Neural crest cell (in vitro differentiated cells): ENCODE data around the gene COL8A1. TPM values are rescaled to one million over a fixed set of nuclear protein-coding genes. Genes with fewer than 3 reads are reported as not detected.

Source experiments
- DNase-seq: peaks from one replicate; pipeline ENCODE4 v3.0.0; 2021; ENCODE audit warnings: low read depth, mixed read lengths, low spot score
- H3K27ac Mint-ChIP-seq: one replicate; pipeline ENCODE4 v1.8.0; 2021; ENCODE audit warnings: mild to moderate bottlenecking, mixed read lengths; ENCODE audit not compliant: unreplicated experiment
- H3K27me3 Mint-ChIP-seq: 2 replicates; pipeline ENCODE4 v1.8.0; 2021; ENCODE audit warnings: low read depth, mild to moderate bottlenecking, mixed read lengths
- H3K36me3 Mint-ChIP-seq: 2 replicates; pipeline ENCODE4 v1.8.0; 2021; ENCODE audit warnings: low read depth, mild to moderate bottlenecking, mixed read lengths
- H3K4me1 Mint-ChIP-seq: 2 replicates; pipeline ENCODE4 v1.8.0; 2021; ENCODE audit warnings: mixed read lengths
- H3K4me3 Mint-ChIP-seq: one replicate; pipeline ENCODE4 v1.8.0; 2021; ENCODE audit warnings: mild to moderate bottlenecking, mixed read lengths
- H3K9me3 Mint-ChIP-seq: 2 replicates; pipeline ENCODE4 v1.8.0; 2021; ENCODE audit warnings: mixed read lengths
- total RNA-seq: library from RNA; stranded (reverse); gene quantifications from 2 replicates; pipeline ENCODE4 v1.2.1, GENCODE V29; 2021
- TF ChIP-seq, protein P1 (sequence below): fragments of 200-600 bp; sonication (generic); conservative IDR thresholded peaks from 2 replicates; pipeline ENCODE4 v1.5.0; 2021; ENCODE audit warnings: antibody characterized with exemption, mild to moderate bottlenecking

COL8A1 gene
- total RNA-seq, 1 donor from 2014 or later, result 0.28 TPM

DNA sequence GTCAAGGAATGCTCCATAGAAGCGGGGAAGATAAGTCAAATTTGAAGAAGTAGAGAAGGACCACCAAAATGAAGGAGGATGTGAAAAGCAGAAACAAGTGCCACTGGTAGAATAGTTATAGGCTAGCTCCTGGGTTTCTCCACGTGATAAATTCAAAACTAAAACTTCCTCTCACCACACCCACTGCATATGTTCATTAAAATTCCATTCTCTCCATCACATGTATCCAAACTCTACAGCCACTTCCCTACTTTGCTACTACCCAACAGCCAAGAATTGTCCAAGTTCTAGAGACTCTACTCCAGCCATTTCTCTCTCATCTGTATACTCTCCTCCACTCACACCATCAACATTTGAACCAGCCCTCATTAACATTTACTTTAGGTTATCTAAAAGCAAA lies 60.5 kb downstream of the COL8A1 start:
- DNase-seq, result no peak
- Mint-ChIP-seq H3K4me1 (no peaks in the 10 kb centered on the region), H3K27me3 (no peaks in the 10 kb centered on the region), H3K9me3 (no peaks in the 10 kb centered on the region), H3K4me3 (no peak overlapping the region), H3K36me3 (no peaks in the 10 kb centered on the region), H3K27ac (no peak overlapping the region)
- TF ChIP-seq, protein P1, sequence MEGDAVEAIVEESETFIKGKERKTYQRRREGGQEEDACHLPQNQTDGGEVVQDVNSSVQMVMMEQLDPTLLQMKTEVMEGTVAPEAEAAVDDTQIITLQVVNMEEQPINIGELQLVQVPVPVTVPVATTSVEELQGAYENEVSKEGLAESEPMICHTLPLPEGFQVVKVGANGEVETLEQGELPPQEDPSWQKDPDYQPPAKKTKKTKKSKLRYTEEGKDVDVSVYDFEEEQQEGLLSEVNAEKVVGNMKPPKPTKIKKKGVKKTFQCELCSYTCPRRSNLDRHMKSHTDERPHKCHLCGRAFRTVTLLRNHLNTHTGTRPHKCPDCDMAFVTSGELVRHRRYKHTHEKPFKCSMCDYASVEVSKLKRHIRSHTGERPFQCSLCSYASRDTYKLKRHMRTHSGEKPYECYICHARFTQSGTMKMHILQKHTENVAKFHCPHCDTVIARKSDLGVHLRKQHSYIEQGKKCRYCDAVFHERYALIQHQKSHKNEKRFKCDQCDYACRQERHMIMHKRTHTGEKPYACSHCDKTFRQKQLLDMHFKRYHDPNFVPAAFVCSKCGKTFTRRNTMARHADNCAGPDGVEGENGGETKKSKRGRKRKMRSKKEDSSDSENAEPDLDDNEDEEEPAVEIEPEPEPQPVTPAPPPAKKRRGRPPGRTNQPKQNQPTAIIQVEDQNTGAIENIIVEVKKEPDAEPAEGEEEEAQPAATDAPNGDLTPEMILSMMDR, result no peak

DNA sequence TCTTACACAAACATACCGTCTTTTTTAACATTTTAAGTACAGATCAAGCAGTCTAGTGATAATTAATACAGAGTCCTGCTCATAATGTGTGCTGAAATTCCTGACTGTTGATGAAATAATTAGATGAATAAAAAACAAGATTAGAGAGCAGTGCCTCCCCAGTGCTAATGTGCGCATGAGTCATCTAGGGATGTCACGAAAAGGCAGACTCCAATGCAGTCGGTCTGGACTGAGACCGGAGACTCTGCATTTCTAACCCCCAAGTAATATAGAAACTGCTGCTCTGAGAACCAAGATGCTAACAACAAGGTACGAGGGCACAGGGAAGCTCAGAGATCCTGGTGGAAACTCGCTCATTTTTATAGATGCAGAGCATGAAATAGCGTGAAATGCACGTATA lies 61.4 kb downstream of the COL8A1 start:
- no peaks in the 10 kb centered on the region for H3K9me3 Mint-ChIP-seq
- H3K27ac Mint-ChIP-seq, result no peak overlapping the region
- no peak for DNase-seq
- TF ChIP-seq, protein P1, result no peak
- no peak overlapping the region for H3K4me3 Mint-ChIP-seq
- no peaks in the 10 kb centered on the region for H3K4me1 Mint-ChIP-seq
- no peaks in the 10 kb centered on the region for H3K36me3 Mint-ChIP-seq
- H3K27me3 Mint-ChIP-seq, result no peaks in the 10 kb centered on the region

DNA sequence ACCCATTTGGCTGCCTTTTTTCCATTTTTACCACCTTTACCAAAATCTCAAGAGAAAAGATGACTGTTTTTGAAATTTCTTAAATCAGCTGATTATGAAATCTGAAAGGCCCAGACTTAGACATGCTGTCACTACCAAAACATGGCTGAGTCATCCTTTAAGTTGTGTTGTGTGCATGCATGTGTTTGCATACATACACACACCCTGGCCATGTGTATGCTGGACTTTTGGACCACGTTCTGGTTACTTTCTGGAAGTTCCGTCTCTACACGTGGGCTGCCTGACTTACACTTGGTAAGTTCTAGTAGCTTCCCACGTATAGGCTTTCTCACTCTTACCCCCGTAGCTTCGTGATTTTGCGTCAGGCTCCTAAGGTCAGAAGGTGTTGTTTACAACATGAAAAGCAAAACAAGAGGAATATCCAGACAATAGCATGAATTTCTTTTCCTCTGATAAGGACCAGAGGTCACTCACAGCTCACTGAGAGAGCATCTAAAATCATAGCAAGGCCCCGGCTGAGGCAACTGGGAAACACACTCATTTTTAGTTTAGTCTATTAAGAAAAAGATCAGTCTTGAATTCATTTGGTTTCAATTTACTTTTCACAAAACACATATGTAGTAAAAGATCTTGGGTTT lies 62.4 kb downstream of the COL8A1 start:
- Mint-ChIP-seq H3K4me1 (no peaks in the 10 kb centered on the region), H3K27me3 (no peaks in the 10 kb centered on the region), H3K36me3 (no peaks in the 10 kb centered on the region), H3K4me3 (no peak overlapping the region), H3K27ac (no peak overlapping the region), H3K9me3 (no peaks in the 10 kb centered on the region)
- DNase-seq, result no peak
- TF ChIP-seq, protein P1, result no peak

DNA sequence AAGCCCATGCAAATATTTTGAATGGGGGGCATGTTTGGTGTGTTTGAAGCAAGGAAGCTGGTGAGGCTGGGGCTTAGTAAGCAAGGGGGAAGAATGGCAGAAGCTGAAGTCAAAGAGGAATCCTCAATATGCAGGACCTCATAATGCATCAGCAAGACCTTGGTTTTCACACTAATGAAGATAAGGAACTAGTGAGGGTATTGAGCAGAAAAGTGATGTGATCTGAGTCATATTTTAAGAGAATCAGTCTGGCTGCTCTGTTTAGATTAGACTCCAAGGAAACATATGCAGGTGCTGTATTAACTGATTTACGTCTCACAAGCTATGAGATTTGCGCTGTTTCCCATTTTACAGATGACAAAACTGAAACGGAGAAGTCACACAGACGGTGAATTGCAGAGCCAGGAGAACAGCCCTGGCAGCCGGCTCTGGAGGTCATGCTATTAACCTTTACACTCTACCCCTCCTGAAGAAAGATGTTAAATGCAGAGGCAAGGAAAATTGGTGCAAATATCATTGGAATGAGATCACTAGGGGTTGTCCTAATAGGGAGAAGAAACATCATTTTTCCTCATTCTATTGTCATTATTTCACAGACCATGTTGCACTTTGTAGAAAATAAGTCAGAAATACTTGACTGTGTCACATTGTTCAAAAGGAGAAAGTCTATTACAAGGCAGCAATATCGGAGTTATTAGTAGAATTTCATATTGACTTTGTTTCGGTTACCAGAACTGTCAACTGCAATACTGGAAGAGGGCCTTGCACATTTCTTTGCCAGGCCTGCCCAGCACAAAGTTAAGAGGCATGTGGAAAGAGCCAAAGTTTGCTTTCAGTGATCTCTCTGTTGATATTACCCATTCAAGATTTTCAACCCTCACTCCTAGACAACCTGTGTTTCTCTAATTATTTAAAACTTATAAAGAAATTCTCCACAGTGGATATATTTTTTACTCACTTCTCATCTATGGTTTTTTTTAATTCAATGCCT lies 64.9 kb downstream of the COL8A1 start:
- H3K36me3 Mint-ChIP-seq, result no peaks in the 10 kb centered on the region
- H3K27ac Mint-ChIP-seq, result no peak overlapping the region
- H3K4me1 Mint-ChIP-seq, result no peaks in the 10 kb centered on the region
- no peaks in the 10 kb centered on the region for H3K9me3 Mint-ChIP-seq
- no peak for DNase-seq
- no peak overlapping the region for H3K4me3 Mint-ChIP-seq
- H3K27me3 Mint-ChIP-seq, result no peaks in the 10 kb centered on the region
- TF ChIP-seq, protein P1, result no peak

DNA sequence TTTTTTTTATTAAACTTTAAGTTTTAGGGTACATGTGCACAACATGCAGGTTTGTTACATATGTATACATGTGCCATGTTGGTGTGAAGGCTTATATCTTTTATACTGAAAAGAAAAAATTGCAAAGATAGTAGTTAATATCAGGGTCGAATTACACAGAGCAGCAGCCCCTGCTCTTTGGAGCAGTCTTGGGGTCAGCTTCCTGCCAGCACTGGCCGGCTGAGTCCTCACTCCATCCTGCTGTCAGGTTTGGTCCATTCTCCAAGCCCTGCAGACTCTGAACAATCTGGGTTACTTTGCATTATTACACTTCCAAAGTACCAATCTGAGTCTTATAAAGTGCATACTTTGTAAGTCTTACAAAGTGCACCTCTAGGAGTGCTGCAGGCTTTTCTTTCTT lies 66.0 kb downstream of the COL8A1 start:
- no peaks in the 10 kb centered on the region for H3K9me3 Mint-ChIP-seq
- H3K27me3 Mint-ChIP-seq, result no peaks in the 10 kb centered on the region
- no peak overlapping the region for H3K27ac Mint-ChIP-seq
- H3K36me3 Mint-ChIP-seq, result no peaks in the 10 kb centered on the region
- DNase-seq, result no peak
- TF ChIP-seq, protein P1, result no peak
- H3K4me3 Mint-ChIP-seq, result no peak overlapping the region
- no peaks in the 10 kb centered on the region for H3K4me1 Mint-ChIP-seq
